ENCODE data around the gene STMP1. TPM values are rescaled to one million over a fixed set of nuclear protein-coding genes. Genes with fewer than 3 reads are reported as not detected.

The STMP1 gene
- total and polyA plus RNA-seq, 2 experiments from 2014 or later: 23.0 to 78.4 TPM

GRCh38 chr7:135723411-135723810, 61.1 kb downstream of the STMP1 start:
- TF ChIP-seq ZNF331 (CRISPR knock-in tag; IDR thresholded peaks at IDR 0.05; ENCODE audit: low read depth): no peak
- no peak for TF ChIP-seq JUNB (IDR thresholded peaks at IDR 0.05; ENCODE audit: unreplicated experiment)
- no peak for TF ChIP-seq ZNF114 (CRISPR knock-in tag; IDR thresholded peaks at IDR 0.05)
- TF ChIP-seq NANOG (IDR thresholded peaks at IDR 0.05; ENCODE audit: borderline replicate concordance): no peak
- no peak for TF ChIP-seq EZH2phosphoT487 (IDR thresholded peaks at IDR 0.05; ENCODE audit: unreplicated experiment)
- TF ChIP-seq STAT1 (IDR thresholded peaks at IDR 0.05; ENCODE audit: unreplicated experiment): no peak
- TF ChIP-seq EZH2 (IDR thresholded peaks at IDR 0.05; ENCODE audit: low read depth, unreplicated experiment): no peak
- TF ChIP-seq, protein P1, sequence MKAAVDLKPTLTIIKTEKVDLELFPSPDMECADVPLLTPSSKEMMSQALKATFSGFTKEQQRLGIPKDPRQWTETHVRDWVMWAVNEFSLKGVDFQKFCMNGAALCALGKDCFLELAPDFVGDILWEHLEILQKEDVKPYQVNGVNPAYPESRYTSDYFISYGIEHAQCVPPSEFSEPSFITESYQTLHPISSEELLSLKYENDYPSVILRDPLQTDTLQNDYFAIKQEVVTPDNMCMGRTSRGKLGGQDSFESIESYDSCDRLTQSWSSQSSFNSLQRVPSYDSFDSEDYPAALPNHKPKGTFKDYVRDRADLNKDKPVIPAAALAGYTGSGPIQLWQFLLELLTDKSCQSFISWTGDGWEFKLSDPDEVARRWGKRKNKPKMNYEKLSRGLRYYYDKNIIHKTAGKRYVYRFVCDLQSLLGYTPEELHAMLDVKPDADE (IDR thresholded peaks at IDR 0.05): no peak
- no peak for TF ChIP-seq CTCF (conservative IDR thresholded peaks at IDR 0.05; ENCODE audit: low read depth in 2 of 2)
- no peak for TF ChIP-seq ZNF462 (CRISPR knock-in tag; IDR thresholded peaks at IDR 0.05)
- no peak for TF ChIP-seq REST (IDR thresholded peaks at IDR 0.05; ENCODE audit: unreplicated experiment)
- TF ChIP-seq POLR2AphosphoS5 (IDR thresholded peaks at IDR 0.05; ENCODE audit: low read depth): no peak
- TF ChIP-seq CREB1 (CRISPR knock-in tag; IDR thresholded peaks at IDR 0.05; ENCODE audit: low read depth): no peak
- DNase-seq (ENCODE audit: low spot score): no peak
- Histone ChIP-seq H2AFZ (no peak overlapping the region), H3F3A (replicated peaks; ENCODE audit: low read depth) (no peaks in the 10 kb centered on the region), H3K9me2 (ENCODE audit: insufficient read depth) (no peaks in the 10 kb centered on the region), H3K4me1 (ENCODE audit: insufficient read depth) (no peaks in the 10 kb centered on the region), H3K4me3 (no peak overlapping the region), H3K36me3 (ENCODE audit: insufficient read depth) (no peaks in the 10 kb centered on the region; the same call in 1 of the 2 replicates), H3K27ac (ENCODE audit: low read depth) (no peak overlapping the region), H4K20me1 (replicated peaks; ENCODE audit: insufficient read depth) (no peaks in the 10 kb centered on the region), H3K4me2 (no peak overlapping the region), H3K27me3 (ENCODE audit: insufficient read depth) (no peaks in the 10 kb centered on the region), H3K79me2 (replicated peaks; ENCODE audit: insufficient read depth) (no peaks in the 10 kb centered on the region)
- Mint-ChIP-seq H3K4me3 (no peak overlapping the region), H3K36me3 (ENCODE audit: low read depth) (no peaks in the 10 kb centered on the region), H3K27ac (no peak overlapping the region), H3K27me3 (ENCODE audit: insufficient read depth, low read depth, poor library complexity) (peaks cover 7% of the 10 kb centered on the region), H3K9me3 (no peaks in the 10 kb centered on the region; the same call in 2 of the 3 replicates), H3K4me1 (peaks cover 13% of the 10 kb centered on the region)
- no peak for ATAC-seq
